ENCODE measurements around the gene KCNQ1OT1. TPM values are rescaled to one million over a fixed set of nuclear protein-coding genes. Genes with fewer than 3 reads are reported as not detected.

The KCNQ1OT1 gene
- total RNA-seq, 1 experiment from 2014 or later: 2.4 TPM

GRCh38 chr11:2678396-2678795 is 21.4 kb downstream of the KCNQ1OT1 start:
- ChIA-PET CTCF (interaction anchor here (0.9 to 1.0 kb wide), 2 partner anchors 15 to 213 kb away, joined by 3 read pairs; no protein-coding TSS in a partner anchor), POLR2A (no interaction called here)
- H3K4me1 Mint-ChIP-seq: peaks cover 49% of the 10 kb centered on the region
- TF ChIP-seq, protein P1, sequence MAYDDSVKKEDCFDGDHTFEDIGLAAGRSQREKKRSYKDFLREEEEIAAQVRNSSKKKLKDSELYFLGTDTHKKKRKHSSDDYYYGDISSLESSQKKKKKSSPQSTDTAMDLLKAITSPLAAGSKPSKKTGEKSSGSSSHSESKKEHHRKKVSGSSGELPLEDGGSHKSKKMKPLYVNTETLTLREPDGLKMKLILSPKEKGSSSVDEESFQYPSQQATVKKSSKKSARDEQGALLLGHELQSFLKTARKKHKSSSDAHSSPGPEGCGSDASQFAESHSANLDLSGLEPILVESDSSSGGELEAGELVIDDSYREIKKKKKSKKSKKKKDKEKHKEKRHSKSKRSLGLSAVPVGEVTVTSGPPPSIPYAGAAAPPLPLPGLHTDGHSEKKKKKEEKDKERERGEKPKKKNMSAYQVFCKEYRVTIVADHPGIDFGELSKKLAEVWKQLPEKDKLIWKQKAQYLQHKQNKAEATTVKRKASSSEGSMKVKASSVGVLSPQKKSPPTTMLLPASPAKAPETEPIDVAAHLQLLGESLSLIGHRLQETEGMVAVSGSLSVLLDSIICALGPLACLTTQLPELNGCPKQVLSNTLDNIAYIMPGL (CRISPR knock-in tag; IDR thresholded peaks at IDR 0.05): no peak
- TF ChIP-seq GABPB1 (CRISPR knock-in tag; IDR thresholded peaks at IDR 0.05): no peak
- TF ChIP-seq ZNF532 (CRISPR knock-in tag; IDR thresholded peaks at IDR 0.05; ENCODE audit: borderline replicate concordance): no peak
- TF ChIP-seq ZNF281 (CRISPR knock-in tag; IDR thresholded peaks at IDR 0.05): no peak
- no peak for TF ChIP-seq NR3C1 (CRISPR knock-in tag; conservative IDR thresholded peaks at IDR 0.05; ENCODE audit: low read depth)
- no peaks in the 10 kb centered on the region for H3K36me3 Mint-ChIP-seq
- H3K4me3 Mint-ChIP-seq: no peak overlapping the region
- ATAC-seq (no peak), DNase-seq (ENCODE audit: low spot score) (no peak)
- no peaks in the 10 kb centered on the region for H3K9me3 Mint-ChIP-seq
- no peaks in the 10 kb centered on the region; the same call in 1 of the 2 replicates for H3K27me3 Mint-ChIP-seq (ENCODE audit: low read depth)
- no peak overlapping the region for H3K27ac Mint-ChIP-seq

DNA sequence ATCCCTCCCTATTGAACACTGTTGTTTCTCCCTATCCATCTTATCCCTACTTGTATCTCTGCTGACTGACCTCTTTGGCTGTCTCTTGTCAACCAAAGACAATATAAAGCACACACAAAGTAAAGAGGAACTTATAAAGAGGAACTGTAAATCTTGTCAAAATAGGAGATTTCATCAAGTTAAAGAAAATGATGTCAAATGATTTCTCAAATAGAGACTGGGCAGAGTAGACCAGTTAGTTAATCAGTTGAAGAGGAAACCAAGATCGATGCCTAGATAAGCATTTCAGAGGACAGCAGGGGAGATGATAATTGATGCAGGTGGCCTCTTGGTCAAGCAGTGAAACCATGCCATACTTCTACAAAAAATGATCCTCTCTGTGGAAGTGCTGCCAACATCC is 22.7 kb downstream of the KCNQ1OT1 start:
- no peak overlapping the region for H3K4me3 Mint-ChIP-seq
- DNase-seq (ENCODE audit: low spot score) (no peak), ATAC-seq (no peak)
- no peaks in the 10 kb centered on the region for H3K36me3 Mint-ChIP-seq
- H3K27ac Mint-ChIP-seq: no peak overlapping the region
- H3K27me3 Mint-ChIP-seq (ENCODE audit: low read depth): no peaks in the 10 kb centered on the region; the same call in 1 of the 2 replicates
- H3K4me1 Mint-ChIP-seq: peaks cover 38% of the 10 kb centered on the region
- CTCF ChIA-PET: no interaction called here
- H3K9me3 Mint-ChIP-seq: no peaks in the 10 kb centered on the region
- TF ChIP-seq GABPB1 (CRISPR knock-in tag; IDR thresholded peaks at IDR 0.05): no peak
- no peak for TF ChIP-seq ZNF396 (CRISPR knock-in tag; IDR thresholded peaks at IDR 0.05; ENCODE audit: borderline replicate concordance)
- TF ChIP-seq NFE2L1 (CRISPR knock-in tag; IDR thresholded peaks at IDR 0.05): no peak
- TF ChIP-seq OVOL2 (CRISPR knock-in tag; IDR thresholded peaks at IDR 0.05; ENCODE audit: borderline replicate concordance): no peak
- no peak for TF ChIP-seq GRHL2 (CRISPR knock-in tag; IDR thresholded peaks at IDR 0.05; ENCODE audit: insufficient replicate concordance, severe bottlenecking)
- TF ChIP-seq SMAD3 (CRISPR knock-in tag; IDR thresholded peaks at IDR 0.05; ENCODE audit: borderline replicate concordance): no peak
- POLR2A ChIA-PET: no interaction called here

- CTCF ChIA-PET: no interaction called here
- Mint-ChIP-seq H3K4me3 (no peak overlapping the region), H3K36me3 (no peaks in the 10 kb centered on the region), H3K4me1 (peaks cover 28% of the 10 kb centered on the region), H3K27me3 (ENCODE audit: low read depth) (peaks cover 2% of the 10 kb centered on the region; the same call in 1 of the 2 replicates), H3K27ac (no peak overlapping the region), H3K9me3 (no peaks in the 10 kb centered on the region)
- POLR2A ChIA-PET: no interaction called here
- TF ChIP-seq, protein P1 (CRISPR knock-in tag; IDR thresholded peaks at IDR 0.05): no peak
- TF ChIP-seq FOXP1 (CRISPR knock-in tag; IDR thresholded peaks at IDR 0.05; ENCODE audit: borderline replicate concordance): no peak
- no peak for TF ChIP-seq HMGA2 (CRISPR knock-in tag; IDR thresholded peaks at IDR 0.05)
- no peak for TF ChIP-seq OVOL2 (CRISPR knock-in tag; IDR thresholded peaks at IDR 0.05; ENCODE audit: borderline replicate concordance)
- TF ChIP-seq USF1 (CRISPR knock-in tag; IDR thresholded peaks at IDR 0.05): no peak
- TF ChIP-seq FOXJ3 (CRISPR knock-in tag; IDR thresholded peaks at IDR 0.05; ENCODE audit: borderline replicate concordance): no peak
- TF ChIP-seq SOX15 (CRISPR knock-in tag; IDR thresholded peaks at IDR 0.05): no peak
- no peak for TF ChIP-seq ZNF416 (CRISPR knock-in tag; IDR thresholded peaks at IDR 0.05)
- TF ChIP-seq MYBL2 (CRISPR knock-in tag; IDR thresholded peaks at IDR 0.05): no peak
- TF ChIP-seq, protein P2, sequence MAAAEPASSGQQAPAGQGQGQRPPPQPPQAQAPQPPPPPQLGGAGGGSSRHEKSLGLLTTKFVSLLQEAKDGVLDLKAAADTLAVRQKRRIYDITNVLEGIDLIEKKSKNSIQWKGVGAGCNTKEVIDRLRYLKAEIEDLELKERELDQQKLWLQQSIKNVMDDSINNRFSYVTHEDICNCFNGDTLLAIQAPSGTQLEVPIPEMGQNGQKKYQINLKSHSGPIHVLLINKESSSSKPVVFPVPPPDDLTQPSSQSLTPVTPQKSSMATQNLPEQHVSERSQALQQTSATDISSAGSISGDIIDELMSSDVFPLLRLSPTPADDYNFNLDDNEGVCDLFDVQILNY (CRISPR knock-in tag; IDR thresholded peaks at IDR 0.05): no peak
- DNase-seq (ENCODE audit: low spot score): no peak
- peak; percentile 28; the same call in 1 of the 2 replicates for ATAC-seq
These were observed 24.3 kb downstream of the KCNQ1OT1 start for GRCh38 chr11:2675540-2675939.
